ENCODE measurements around the gene TRPC4AP. TPM values are rescaled to one million over a fixed set of nuclear protein-coding genes. Genes with fewer than 3 reads are reported as not detected.
A peak's percentile ranks its signal among the peaks of the same experiment; 100 is the strongest.

Gene TRPC4AP
- total RNA-seq, 1 experiment from 2014 or later, result 94.4 TPM

DNA sequence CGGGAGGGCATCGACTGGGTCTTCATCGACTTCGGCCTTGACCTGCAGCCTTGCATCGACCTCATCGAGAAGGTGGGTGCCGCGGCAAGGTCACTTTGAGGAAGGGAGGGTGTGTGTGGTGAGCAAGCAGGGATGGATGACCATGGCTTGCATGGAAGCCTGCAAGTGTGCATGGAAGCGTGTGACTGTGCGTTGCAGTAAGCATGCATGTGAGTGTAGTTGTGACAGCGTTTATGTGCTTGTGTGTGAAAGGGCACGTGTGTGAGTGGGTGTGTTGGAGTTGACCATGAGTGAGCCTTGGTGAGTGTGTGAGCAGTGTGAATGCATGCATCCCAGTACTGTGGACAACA is 104.4 kb downstream of the TRPC4AP start:
- DNase-seq (ENCODE audit: low read depth), result no peak

DNA sequence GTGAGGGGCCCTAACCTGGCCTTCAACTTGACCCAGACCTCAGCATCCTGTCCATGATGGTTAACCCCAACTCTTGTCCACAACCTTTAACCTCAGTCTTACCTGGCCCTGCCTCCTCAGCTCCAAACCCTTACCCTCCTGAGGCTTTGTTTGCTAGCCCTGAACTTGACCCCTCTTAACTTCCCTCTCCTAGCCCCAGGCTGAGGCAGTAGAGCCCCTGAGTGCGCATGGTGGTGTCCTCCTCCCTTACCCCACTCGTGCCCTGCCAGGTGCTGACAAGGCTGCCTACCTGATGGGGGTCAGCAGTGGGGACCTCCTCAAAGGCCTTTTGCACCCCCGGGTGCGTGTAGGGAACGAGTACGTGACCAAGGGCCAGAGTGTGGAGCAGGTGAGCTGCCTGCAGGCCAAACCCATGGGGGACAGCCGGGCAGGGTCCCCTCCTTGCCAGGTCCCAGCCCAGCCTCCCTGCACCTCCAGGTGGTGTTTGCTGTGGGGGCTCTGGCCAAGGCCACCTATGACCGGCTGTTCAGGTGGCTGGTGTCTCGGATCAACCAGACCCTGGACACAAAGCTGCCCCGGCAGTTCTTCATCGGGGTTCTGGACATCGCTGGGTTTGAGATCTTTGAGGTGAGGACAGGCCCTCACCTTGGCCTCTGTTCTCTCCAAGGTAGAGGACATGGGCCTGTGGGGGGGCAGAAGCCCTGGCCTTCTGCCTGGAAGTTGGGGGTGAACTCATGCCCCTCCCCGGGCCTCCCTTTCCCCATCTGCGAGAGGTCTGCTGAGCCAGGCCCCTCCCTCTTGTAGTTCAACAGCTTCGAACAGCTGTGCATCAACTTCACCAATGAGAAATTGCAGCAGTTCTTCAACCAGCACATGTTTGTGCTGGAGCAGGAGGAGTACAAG is 105.1 kb downstream of the TRPC4AP start:
- no peak for DNase-seq (ENCODE audit: low read depth)

DNA sequence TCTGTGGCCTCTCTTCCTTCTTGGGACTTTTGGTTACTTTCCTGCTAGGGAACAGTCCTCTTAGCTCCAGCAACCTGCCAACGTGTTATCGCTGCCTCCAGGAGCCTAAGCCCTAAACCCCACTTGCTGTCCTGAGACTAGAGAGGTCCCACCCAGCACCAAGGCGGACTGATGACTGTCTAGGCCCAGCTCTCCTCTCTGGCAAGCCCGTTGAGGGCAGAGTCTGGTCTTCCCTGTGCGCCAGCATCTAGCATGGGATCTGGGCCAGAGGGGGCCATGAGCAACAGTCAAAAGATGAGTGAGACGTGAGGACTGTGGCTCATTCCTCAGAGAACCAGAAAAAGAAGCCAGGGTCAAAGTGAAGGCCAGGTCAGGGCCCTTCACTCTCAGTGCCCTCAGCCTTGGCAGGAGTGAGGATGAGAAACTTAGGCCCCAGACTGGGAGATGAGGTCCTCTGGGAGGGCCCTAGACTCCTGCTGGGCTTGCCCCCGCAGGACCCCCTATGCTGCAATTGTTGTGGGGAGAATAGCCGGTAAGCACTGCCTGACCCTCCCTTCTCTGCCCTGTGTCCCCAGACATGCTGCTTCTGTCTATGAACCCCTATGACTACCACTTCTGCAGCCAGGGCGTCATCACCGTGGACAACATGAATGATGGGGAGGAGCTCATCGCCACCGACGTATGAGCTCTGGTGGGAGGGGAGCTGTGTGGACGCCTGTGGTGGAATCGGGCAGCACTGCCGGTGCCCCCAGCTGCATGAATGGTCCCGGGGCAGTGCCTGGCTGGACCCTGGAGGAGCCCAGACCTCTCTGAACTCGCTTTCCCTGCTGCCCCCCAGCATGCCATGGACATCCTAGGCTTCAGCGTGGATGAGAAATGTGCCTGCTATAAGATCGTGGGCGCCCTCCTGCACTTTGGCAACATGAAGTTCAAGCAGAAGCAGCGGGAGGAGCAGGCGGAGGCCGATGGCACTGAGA is 106.0 kb downstream of the TRPC4AP start:
- no peak for DNase-seq (ENCODE audit: low read depth)

DNA sequence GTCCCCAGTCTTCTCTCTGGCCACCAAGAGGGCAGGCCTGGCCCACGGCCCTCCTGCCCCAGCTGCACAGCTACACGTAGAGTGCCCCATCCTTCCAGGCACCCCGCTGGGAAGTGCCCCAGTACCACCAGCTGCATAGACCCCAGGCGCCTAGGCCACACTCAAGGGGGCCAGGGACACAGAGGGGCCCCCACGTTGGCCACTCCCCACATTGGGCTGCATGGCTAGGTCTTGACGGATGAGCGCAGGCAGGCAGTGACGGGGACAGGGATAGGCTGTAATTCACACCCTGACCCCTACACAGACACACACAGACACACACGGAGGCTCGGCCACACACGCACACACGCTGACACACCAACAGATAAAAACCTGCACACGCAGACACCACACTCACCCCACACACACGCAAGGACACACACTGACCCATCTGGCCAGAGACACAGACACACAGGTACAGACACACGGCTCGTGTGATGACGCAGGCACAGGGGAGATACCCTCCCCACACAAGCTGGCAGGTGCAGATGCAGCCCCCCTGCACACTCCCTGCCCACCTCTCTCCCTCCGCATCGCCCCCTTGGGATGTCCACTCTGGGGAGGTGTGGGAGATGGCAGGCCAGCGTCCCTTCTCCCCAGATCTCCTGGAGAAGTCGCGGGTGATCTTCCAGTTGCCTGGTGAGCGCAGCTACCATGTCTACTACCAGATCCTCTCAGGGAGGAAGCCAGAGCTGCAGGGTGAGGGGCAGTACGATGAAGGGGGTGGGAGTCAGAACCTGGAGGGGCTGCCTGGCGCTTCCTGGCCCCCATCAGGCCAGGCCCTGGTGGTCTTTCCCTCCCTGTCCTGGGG is 106.9 kb downstream of the TRPC4AP start:
- DNase-seq (ENCODE audit: low read depth), result no peak

DNA sequence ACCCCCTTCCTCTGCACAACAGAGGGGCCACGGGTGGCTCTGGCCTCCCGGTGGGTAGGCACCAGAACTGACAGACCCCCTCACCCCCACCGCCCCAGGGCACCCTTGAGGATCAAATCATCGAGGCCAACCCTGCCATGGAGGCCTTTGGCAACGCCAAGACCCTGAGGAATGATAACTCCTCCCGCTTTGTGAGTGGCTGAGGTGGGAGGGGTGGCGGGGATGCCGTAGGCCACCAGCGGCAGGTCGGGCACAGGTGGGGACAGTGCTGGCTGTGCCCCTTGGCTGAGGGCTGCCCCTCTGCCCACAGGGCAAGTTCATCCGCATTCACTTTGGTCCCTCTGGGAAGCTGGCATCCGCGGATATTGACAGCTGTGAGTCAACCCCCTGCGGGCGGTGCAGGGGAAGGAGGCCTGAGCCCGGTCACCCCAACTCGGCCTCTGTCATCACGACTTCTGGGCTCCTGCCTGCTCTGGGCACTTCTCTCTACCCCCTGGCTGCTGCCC is 107.8 kb downstream of the TRPC4AP start:
- DNase-seq (ENCODE audit: low read depth), result peak; percentile 82

DNA sequence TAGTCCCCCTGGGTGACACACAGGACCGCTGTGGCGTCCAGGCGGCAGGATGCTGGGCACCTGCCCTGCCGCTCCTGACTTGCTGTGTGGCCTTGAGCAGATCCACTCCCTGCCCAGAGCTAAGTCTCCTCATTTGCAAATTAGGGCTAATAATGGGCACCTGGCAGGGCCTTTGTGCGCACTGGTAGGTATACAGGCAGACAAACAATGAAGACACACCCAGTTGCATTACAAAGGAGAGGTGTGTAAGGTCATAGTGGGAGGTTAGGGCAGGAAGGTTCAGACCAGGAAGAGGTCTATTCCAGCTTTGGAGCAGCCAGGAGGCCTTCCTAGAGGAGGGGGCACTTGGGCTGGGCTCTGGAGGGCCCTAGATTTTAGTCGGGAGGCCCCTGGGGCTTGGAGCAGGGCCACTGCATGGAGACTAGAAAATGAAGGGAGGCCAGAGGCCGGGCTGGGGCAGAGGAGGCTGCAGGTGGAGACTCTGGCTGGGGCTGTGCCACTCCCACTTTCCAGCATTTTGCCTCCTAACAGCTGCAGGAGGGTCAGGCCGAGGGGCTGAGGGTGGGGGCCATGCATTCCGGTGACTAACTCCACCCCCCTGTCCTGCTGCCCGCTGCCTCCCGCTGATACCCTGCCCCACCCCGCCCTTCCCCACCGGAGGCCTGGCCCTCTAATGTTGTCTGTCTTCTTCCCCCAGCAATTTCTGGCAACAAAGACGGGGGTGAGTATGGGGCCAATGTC is 108.4 kb downstream of the TRPC4AP start:
- DNase-seq (ENCODE audit: low read depth), result no peak

DNA sequence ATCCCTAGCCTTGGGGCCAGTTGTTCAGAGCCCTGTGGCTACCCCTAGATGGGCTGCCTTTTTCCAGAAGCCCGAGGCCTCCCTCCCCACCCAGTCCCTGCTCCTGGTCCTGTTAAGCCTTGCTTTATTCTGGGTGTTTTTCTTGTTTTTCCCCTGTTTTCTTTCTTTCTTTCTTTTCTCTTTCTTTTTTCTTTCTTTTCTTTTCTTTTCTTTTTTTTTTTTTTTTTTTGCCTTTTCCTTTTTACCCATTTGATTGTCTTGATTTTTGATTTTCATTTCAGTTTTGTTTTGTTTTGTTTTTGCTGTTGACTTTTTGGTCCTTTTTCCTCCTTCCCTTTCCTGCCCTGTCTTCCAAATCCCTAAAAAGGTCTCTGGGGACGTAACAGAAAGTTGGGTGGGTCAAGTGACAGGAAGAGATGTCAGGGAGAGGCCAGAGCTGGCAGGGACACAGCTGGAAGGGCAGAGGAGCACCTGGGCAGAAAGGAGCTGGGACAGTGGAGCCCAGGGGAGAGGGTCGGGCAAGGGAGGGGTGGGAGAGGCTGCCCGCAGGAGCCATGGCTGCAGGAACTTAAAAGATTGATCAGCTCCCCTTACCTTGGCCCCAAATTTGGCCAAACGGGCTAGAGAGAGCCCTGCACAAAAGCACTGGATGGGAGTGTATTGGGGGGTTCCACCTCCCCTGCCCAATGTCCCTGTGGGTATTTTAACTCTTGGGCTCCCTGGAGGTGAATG is 109.4 kb downstream of the TRPC4AP start:
- no peak for DNase-seq (ENCODE audit: low read depth)

DNA sequence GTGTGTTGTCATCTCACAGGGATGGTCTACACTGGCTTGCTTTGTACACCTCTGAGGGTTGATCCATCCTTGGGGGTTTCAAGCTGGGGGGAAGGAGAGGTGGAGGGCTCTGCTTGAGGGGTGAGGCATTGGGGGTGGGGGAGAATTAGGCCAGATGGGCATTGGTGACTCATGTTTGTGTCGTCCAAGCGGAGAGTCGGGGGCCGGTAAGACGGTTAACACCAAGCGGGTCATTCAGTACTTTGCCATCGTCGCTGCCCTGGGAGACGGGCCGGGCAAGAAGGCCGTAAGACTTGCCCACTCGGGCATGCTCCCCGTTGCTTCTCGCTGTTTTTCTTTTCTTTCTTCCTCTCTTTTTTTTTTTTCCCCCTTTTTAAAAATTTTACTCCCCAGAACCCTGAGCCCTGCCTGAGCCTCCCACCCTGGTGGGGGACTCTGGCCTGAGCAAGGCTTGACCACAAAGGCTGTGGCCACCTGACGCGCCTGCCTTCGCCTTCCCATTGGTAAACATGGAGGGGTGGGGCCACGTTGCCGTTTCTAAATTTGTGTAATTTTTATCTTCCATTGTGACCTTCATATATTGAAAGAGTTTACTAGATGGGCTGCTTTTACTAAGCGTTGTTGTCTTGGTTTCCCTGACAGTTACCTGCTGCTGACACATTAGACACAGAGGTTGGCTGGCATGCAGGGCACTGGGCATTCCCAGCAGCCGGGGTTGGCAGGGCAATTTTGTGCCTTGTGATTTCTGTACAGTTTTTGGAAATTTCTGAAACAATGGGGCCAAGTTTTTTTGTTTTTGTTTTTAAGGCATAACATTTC is 110.1 kb downstream of the TRPC4AP start:
- DNase-seq (ENCODE audit: low read depth), result no peak

DNA sequence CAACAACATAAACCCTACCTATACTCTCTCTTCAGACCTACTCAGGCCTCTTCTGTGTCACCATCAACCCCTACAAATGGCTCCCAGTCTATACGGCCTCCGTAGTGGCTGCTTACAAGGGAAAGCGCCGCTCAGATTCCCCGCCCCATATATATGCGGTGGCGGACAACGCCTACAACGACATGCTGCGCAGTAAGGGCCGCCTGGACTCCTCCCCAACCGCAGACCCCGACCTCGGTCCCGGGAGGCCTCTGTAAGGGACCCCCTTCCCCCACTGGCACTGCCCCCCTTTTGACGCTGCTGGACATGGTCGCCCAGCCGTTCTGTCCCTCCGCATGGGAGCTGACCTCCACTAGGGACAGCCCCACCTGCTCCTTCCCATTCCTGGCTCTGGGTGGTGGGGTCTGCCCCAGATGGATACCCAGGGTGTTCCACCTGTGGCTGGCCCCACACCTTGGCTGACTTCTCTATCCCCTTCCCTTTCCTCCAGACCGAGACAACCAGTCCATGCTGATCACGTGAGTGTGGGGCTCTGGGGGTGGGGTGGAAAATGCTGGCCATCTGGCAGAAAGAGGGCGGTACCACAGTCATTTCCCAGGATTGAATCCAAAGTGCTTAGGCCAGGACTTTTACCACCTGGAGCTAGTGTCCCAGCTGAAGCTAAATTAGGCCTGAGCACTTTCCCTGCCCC is 111.9 kb downstream of the TRPC4AP start:
- no peak for DNase-seq (ENCODE audit: low read depth)

DNA sequence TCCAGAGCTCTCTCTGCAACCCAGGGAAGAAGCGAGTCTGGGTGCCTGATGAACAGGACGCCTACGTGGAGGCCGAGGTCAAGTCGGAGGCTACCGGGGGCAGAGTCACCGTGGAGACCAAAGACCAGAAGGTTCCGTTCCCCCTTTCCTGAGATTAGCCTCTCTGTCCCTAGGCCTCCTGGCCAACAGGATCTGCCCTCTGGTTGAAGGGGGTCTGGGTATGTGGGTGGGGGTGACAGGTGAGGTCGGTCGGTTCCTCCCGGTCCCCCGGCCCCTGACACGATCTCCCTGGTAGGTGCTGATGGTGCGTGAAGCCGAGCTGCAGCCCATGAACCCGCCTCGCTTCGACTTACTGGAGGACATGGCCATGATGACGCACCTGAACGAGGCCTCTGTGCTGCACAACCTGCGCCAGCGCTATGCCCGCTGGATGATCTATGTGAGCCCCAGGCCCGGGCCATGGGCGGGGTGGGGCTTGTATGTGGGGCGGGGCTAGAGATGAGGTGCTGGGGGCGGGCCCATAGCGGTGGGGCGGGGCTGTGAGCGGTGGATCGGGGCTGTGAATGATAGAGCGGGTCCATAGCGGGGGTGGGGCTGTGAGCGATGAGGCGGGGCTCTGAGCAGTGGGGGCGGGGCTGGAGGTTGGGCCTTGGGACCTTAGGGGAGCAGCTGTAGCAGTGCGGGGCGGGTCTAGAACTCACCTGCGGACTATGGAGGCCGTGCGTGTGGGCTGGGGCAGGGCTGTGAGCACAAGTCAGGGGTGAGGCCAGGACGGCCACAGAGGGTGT is 113.0 kb downstream of the TRPC4AP start:
- no peak for DNase-seq (ENCODE audit: low read depth)

DNA sequence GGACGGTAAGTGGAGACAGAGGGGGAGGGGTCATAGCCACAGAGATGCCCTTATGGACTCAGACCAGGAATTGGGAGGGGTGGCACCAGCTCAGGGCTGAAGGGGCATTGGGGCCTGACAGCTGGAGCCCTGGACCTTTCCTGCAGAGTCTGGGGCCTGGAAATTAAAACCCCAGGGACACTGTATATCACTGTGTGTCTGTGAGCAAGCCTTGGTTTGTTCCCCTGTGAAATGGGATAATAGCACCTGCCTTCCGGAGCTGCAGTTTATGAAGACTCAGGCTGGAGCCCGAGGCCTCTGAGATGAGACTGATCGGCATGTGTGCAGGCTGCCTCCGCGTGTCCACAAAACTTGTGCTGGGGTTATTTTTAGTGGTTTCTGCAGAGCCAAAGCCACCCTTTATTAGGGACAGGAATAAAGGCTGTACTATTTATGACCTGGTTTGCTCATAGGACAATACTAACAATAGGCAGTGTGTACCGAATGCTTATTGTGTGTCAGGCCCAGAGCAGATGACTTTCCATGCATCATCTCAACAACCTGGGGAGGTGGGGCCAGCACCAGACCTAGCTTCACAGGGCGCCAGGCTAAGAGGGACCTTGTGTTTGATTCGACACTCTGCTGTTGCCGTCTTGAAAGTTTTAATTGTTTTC is 114.4 kb downstream of the TRPC4AP start:
- DNase-seq (ENCODE audit: low read depth), result no peak

DNA sequence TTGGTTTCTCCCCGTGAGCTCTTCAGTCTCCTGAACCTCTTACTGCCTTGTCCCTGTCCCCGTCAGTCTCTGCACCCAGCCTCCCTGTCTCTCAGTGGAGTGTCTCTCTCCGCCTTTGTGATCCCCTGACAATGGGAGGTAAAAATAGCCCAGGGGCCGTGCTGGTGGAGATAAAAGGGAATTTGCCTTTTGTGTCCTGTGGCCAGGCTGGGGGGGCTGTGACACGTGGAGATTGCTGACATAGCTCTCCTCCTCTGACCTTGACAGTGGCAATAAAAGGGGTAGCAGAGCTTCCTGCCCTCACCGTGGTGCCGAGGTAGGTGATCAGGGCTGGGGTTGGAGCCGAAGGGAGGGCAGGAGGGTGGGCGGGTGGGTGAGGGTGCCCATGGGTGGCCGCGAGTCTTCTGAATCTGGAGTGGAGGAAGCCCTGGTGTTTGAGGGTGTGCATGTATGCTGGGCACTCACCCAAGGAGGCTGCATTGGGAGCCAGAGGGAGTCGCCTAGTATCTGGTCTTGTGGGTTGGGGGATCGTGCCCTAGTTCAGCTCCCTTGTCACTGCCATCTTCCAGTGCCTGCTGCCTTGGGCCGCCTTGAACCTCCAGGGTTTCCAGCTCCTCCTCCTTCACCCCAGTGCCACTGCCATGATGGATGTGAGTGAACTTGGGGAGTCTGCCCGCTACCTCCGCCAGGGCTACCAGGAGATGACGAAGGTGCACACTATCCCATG is 115.1 kb downstream of the TRPC4AP start:
- no peak for DNase-seq (ENCODE audit: low read depth)

DNA sequence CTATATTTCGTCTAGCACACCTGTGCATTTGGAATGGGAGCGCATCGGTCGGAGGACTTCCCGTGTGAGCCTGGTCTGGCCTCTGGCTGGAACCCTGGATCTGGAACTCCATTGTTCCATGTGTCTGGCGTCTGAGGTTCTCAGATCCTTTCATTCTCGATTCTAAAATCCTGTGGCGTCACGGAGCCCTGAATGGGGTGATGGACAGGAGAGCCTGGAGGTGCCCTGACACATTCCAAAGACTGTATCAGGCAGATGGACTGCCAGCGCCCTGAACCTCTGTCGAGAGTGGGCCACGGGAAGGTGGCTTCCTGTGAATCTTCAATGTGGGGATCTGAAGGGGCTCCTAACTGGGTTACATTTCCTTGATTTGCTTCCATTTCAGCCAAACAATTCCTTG is 116.3 kb downstream of the TRPC4AP start:
- DNase-seq (ENCODE audit: low read depth), result no peak

DNA sequence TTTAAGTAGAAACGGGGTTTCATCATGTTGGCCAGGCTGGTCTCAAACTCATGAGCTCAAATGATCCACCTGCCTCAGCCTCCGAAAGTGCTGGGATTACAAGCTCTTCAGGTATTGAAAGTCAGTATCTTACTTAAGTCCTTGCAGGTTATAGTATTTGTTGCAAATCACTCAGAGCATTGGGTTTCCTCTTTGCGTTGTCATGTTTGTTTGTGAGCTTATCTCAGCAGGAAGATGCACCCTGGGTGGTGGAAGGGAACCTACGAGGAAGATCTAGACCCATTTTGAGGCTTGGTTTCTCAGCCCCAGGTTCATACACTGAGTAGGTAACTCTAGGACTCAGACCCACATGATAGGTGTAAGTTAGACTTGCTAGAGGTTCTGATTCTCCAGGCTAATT is 118.4 kb downstream of the TRPC4AP start:
- no peak for DNase-seq (ENCODE audit: low read depth)

DNA sequence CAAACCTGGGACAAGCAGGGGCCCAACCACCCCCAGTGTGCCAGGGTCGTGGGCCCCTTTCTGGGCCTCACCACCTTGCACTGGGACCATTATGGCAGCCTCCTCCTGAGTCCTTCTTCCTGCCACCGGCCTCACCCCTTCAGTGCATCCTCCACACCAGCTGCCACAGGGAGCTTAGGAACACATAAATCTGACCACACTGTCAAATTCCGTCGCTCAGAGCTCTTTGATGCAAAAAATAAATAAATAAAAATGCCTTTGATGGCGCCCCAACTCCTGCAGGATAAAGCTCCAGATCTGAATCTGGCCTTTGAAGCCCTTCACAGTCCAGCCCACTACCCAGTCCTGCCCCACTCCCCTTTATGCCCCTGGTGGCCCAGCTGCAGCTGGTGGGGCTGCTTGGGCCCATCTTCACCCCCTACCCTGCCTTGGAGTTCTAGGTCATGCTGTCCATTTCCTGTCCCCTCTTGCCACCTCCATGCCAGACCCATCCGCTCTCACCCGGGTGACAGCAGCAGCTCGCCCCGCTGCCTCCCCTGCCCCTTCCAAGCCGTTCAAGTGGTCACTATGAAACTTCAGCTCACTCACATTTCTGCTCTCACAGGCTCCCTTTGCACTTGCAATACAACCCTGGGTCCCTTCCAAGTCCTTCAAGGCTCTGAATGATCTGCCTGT is 120.9 kb downstream of the TRPC4AP start:
- DNase-seq (ENCODE audit: low read depth), result no peak

Data from M059J (cell line).